BJ (cell line): ENCODE data around the gene HERC5. TPM values are rescaled to one million over a fixed set of nuclear protein-coding genes. Genes with fewer than 3 reads are reported as not detected.
A peak's percentile ranks its signal among the peaks of the same experiment; 100 is the strongest.

Experiments used
- CTCF ChIA-PET: fragments of 350-600 bp; formaldehyde crosslinking; extraction: SDS; loops from one replicate; lab custom pipeline; 2021; ENCODE audit warnings: antibody characterized with exemption, inconsistent platforms; lab: Yijun Ruan, JAX
- POLR2A ChIA-PET: fragments of 300-600 bp; sonication (Branson Sonifier 250); formaldehyde crosslinking; extraction: SDS; loops from one replicate; lab custom pipeline; 2021; ENCODE audit warnings: antibody characterized with exemption; lab: Charles Lee
- DNase-seq: peaks from one replicate; pipeline ENCODE4 v3.0.0-alpha.2; 2011; ENCODE audit warnings: low read depth
- H3K27me3 ChIP-seq: 2 replicates; pipeline ENCODE4 v1.6.0; 2011; ENCODE audit warnings: low read length; ENCODE audit not compliant: control insufficient read depth, insufficient read depth
- H3K36me3 ChIP-seq: 2 replicates; pipeline ENCODE4 v1.5.1; 2011; ENCODE audit warnings: low read length; ENCODE audit not compliant: control insufficient read depth, insufficient read depth
- H3K4me3 ChIP-seq: 2 replicates; pipeline ENCODE4 v1.5.1; 2011; ENCODE audit warnings: low read depth, mild to moderate bottlenecking, control low read depth, low read length
- CTCF ChIP-seq: IDR thresholded peaks from 2 replicates; pipeline ENCODE4 v1.5.1; 2011; ENCODE audit warnings: low read depth, mild to moderate bottlenecking, control low read depth, inconsistent platforms, low read length, moderate library complexity; ENCODE audit not compliant: insufficient read depth
- polyA minus RNA-seq: library from RNA; depleted of rRNA, polyadenylated mRNA; stranded (reverse); fragments of >200 nt; gene quantifications from 2 replicates; pipeline ENCODE4 v1.2.3, GENCODE V29; 2011; rRNA and poly(A)+ RNA removed
- polyA plus RNA-seq: library from polyadenylated mRNA; depleted of rRNA; stranded (reverse); fragments of >200 nt; gene quantifications from 2 replicates; pipeline ENCODE4 v1.2.3, GENCODE V29; 2011; rRNA removed

Gene HERC5
- polyA plus RNA-seq (0.05 and 0.20 TPM in 2 replicates), polyA minus RNA-seq (0.09 TPM in 1 of 2 replicates, not detected in the other)

- peak; percentile 51 for DNase-seq
- POLR2A ChIA-PET: no interaction called here
These were observed at the start of gene HERC5 for GRCh38 chr4:88456670-88457306. TSS of gene HERC5 (plus strand) at chr4:88457119. CDS start at chr4:88457270, 151 bp downstream.

GRCh38 chr4:88409206-88409605, 47.7 kb upstream of the HERC5 start:
- Histone ChIP-seq H3K36me3 (no peaks in the 10 kb centered on the region), H3K4me3 (no peak overlapping the region), H3K27me3 (no peaks in the 10 kb centered on the region)
- TF ChIP-seq CTCF: no peak
- no peak for DNase-seq
- POLR2A ChIA-PET: no interaction called here
- CTCF ChIA-PET: no interaction called here

More at GRCh38 chr4:88456670-88457306, at the start of gene HERC5:
- Histone ChIP-seq H3K27me3 (peaks cover 9% of the 10 kb centered on the region), H3K4me3 (peak within 1 kb of the TSS; percentile 55), H3K36me3 (no peaks in the 10 kb centered on the region)
- TF ChIP-seq CTCF: peak; percentile 74
- CTCF ChIA-PET: interaction anchor here (0.8 to 1.7 kb wide), 11 partner anchors 11 to 245 kb away, joined by 3 to 5 read pairs (median 4); partner anchors contain the start of gene PPM1K

- ChIA-PET CTCF (no interaction called here), POLR2A (no interaction called here)
- DNase-seq: no peak
- no peak for TF ChIP-seq CTCF
- Histone ChIP-seq H3K27me3 (no peaks in the 10 kb centered on the region), H3K36me3 (no peaks in the 10 kb centered on the region), H3K4me3 (no peak overlapping the region)
These were observed 47.1 kb upstream of the HERC5 start for GRCh38 chr4:88409789-88410188.

- no peaks in the 10 kb centered on the region for H3K27me3 ChIP-seq
- TF ChIP-seq CTCF: no peak
- ChIA-PET CTCF (no interaction called here), POLR2A (no interaction called here)
- no peak overlapping the region for H3K4me3 ChIP-seq
- no peak for DNase-seq
- H3K36me3 ChIP-seq: no peaks in the 10 kb centered on the region
These were observed 45.3 kb upstream of the HERC5 start for GRCh38 chr4:88411491-88412096.

GRCh38 chr4:88413801-88414200, 43.1 kb upstream of the HERC5 start:
- Histone ChIP-seq H3K4me3 (no peak overlapping the region), H3K27me3 (no peaks in the 10 kb centered on the region), H3K36me3 (no peaks in the 10 kb centered on the region)
- no peak for TF ChIP-seq CTCF
- CTCF ChIA-PET: interaction anchor here (0.6 kb wide), 1 partner anchor 113 kb away, joined by 3 read pairs; no protein-coding TSS in a partner anchor
- no peak for DNase-seq
- POLR2A ChIA-PET: no interaction called here
